HepG2 (cell line): ENCODE data around the gene ADGRB2. TPM values are rescaled to one million over a fixed set of nuclear protein-coding genes. Genes with fewer than 3 reads are reported as not detected.

Source experiments
- ADNP ChIP-seq: sonication (generic); formaldehyde crosslinking; IDR thresholded peaks from 2 replicates; pipeline ENCODE4 v1.4.0; 2020; ENCODE audit warnings: missing genetic modification reagents
- BRF2 ChIP-seq: sonication (generic); formaldehyde crosslinking; IDR thresholded peaks from 2 replicates; pipeline ENCODE4 v1.8.1; 2022; ENCODE audit warnings: mild to moderate bottlenecking, missing genetic modification reagents
- FOSL2 ChIP-seq: sonication (generic); formaldehyde crosslinking; IDR thresholded peaks from 2 replicates; pipeline ENCODE4 v1.4.0; 2020; ENCODE audit warnings: missing genetic modification reagents
- FOXJ3 ChIP-seq: sonication (generic); formaldehyde crosslinking; IDR thresholded peaks from 2 replicates; pipeline ENCODE4 v1.4.0; 2020; ENCODE audit warnings: missing genetic modification reagents, mild to moderate bottlenecking, borderline replicate concordance
- HNF4A ChIP-seq: sonication (generic); formaldehyde crosslinking; IDR thresholded peaks from 2 replicates; pipeline ENCODE4 v1.4.0; 2020; ENCODE audit warnings: missing genetic modification reagents
- HOXA5 ChIP-seq: sonication (generic); formaldehyde crosslinking; IDR thresholded peaks from 2 replicates; pipeline ENCODE4 v1.4.0; 2020; ENCODE audit warnings: missing genetic modification reagents
- HOXA9 ChIP-seq: sonication (generic); formaldehyde crosslinking; IDR thresholded peaks from 2 replicates; pipeline ENCODE4 v1.8.1; 2022; ENCODE audit warnings: missing genetic modification reagents, mild to moderate bottlenecking, moderate library complexity, borderline replicate concordance
- KLF15 ChIP-seq: sonication (generic); formaldehyde crosslinking; IDR thresholded peaks from 2 replicates; pipeline ENCODE4 v1.8.1; 2023; ENCODE audit warnings: borderline replicate concordance, mild to moderate bottlenecking, inconsistent platforms, missing genetic modification reagents, mixed read lengths
- MEIS2 ChIP-seq: sonication (generic); formaldehyde crosslinking; IDR thresholded peaks from 2 replicates; pipeline ENCODE4 v1.9.0; 2021; ENCODE audit warnings: mild to moderate bottlenecking, missing genetic modification reagents
- MTF1 ChIP-seq: sonication (generic); formaldehyde crosslinking; IDR thresholded peaks from 2 replicates; pipeline ENCODE4 v1.5.0; 2020; ENCODE audit warnings: missing genetic modification reagents
- NCOA2 ChIP-seq: sonication (generic); formaldehyde crosslinking; IDR thresholded peaks from 2 replicates; pipeline ENCODE4 v1.8.0; 2022; ENCODE audit warnings: inconsistent platforms
- NR2F6 ChIP-seq, 2 experiments: IDR thresholded peaks; 2 replicates each; pipeline ENCODE4 v1.6.1; 2016; ENCODE audit warnings: antibody characterized with exemption in 1 of 2, mild to moderate bottlenecking in 1 of 2
- PATZ1 ChIP-seq: sonication (generic); formaldehyde crosslinking; IDR thresholded peaks from 2 replicates; pipeline ENCODE4 v1.4.0; 2020; ENCODE audit warnings: missing genetic modification reagents
- RBAK ChIP-seq: sonication (generic); formaldehyde crosslinking; IDR thresholded peaks from 2 replicates; pipeline ENCODE4 v1.5.1; 2020; ENCODE audit warnings: mild to moderate bottlenecking, missing genetic modification reagents
- SETDB1 ChIP-seq: sonication (generic); formaldehyde crosslinking; IDR thresholded peaks from 2 replicates; pipeline ENCODE4 v1.5.1; 2020; ENCODE audit warnings: missing genetic modification reagents, mild to moderate bottlenecking, borderline replicate concordance
- SOX13 ChIP-seq, 3 experiments: fragments of 450-650 bp in 1 of 3; sonication (generic) in 1 of 3; formaldehyde crosslinking in 1 of 3; IDR thresholded peaks in 2 of 3; conservative IDR thresholded peaks in 1 of 3; 2 replicates each; pipeline versions ENCODE4 v1.5.0 to v1.6.1; 2016 to 2020; ENCODE audit warnings: antibody characterized with exemption in 1 of 3, mild to moderate bottlenecking in 1 of 3, missing compliant biosample characterization in 1 of 3, missing genetic modification reagents in 1 of 3, moderate library complexity in 1 of 3
- ZNF136 ChIP-seq: sonication (generic); formaldehyde crosslinking; IDR thresholded peaks from 2 replicates; pipeline ENCODE4 v1.8.1; 2022; ENCODE audit warnings: low read depth, mild to moderate bottlenecking, moderate library complexity, missing genetic modification reagents
- ZNF235 ChIP-seq: sonication (generic); formaldehyde crosslinking; IDR thresholded peaks from 2 replicates; pipeline ENCODE4 v1.8.1; 2023; ENCODE audit warnings: mild to moderate bottlenecking, missing genetic modification reagents, borderline replicate concordance
- ZNF431 ChIP-seq: sonication (generic); formaldehyde crosslinking; IDR thresholded peaks from 2 replicates; pipeline ENCODE4 v1.9.0; 2022; ENCODE audit warnings: missing genetic modification reagents, low read depth, mild to moderate bottlenecking, borderline replicate concordance
- ZNF530 ChIP-seq: sonication (generic); formaldehyde crosslinking; IDR thresholded peaks from 2 replicates; pipeline ENCODE4 v1.5.0; 2020; ENCODE audit warnings: low read depth, mild to moderate bottlenecking, missing genetic modification reagents
- ZNF780A ChIP-seq: sonication (generic); formaldehyde crosslinking; IDR thresholded peaks from 2 replicates; pipeline ENCODE4 v1.8.0; 2022; ENCODE audit warnings: mild to moderate bottlenecking, missing genetic modification reagents, moderate library complexity
- polyA plus RNA-seq, 8 experiments: library from polyadenylated mRNA; depleted of rRNA in 3 of 8; stranded (reverse) in 7 of 8; unstranded in 1 of 8; fragments of >200 nt; fragmentation: Illumina TruSeq in 4 of 8; extraction: Trizol in 4 of 8; gene quantifications; 2 replicates each; pipeline versions ENCODE4 v1.2.1 to v1.2.3, GENCODE V29; 2011 to 2016; ENCODE audit warnings: low read depth in 4 of 8, missing spikeins in 1 of 8, mixed read lengths in 1 of 8; ENCODE audit not compliant: insufficient read depth in 1 of 8
- total RNA-seq, 5 experiments: library from RNA; depleted of rRNA; stranded (reverse); fragments of >200 nt; fragmentation: Illumina TruSeq; extraction: Trizol; gene quantifications; 2 replicates each; pipeline ENCODE4 v1.2.3, GENCODE V29; 2016; ENCODE audit warnings: low read depth in 1 of 5
- TF ChIP-seq, protein P1 (sequence below): sonication (generic); formaldehyde crosslinking; IDR thresholded peaks from 2 replicates; pipeline ENCODE4 v1.8.1; 2023; ENCODE audit warnings: mild to moderate bottlenecking, missing genetic modification reagents, borderline replicate concordance
- TF ChIP-seq, protein P2 (sequence below): sonication (generic); formaldehyde crosslinking; IDR thresholded peaks from 2 replicates; pipeline ENCODE4 v1.9.0; 2021; ENCODE audit warnings: missing genetic modification reagents, mild to moderate bottlenecking, borderline replicate concordance

ADGRB2 gene
- total and polyA plus RNA-seq, 2 of the 13 experiments (the other 11 are each of a cell fraction or from before 2014, with no cell fraction given): 0.03 to 0.09 TPM

- no peak for TF ChIP-seq MTF1 (CRISPR knock-in tag)
- no peak; the same call in 1 of the 2 replicates for TF ChIP-seq KLF15 (CRISPR knock-in tag)
- TF ChIP-seq ZNF780A (CRISPR knock-in tag): no peak
- 0 out of 2 replicates have a peak, but pooled peaks have one; percentile 15 for TF ChIP-seq FOSL2
- TF ChIP-seq SETDB1 (CRISPR knock-in tag): no peak
- TF ChIP-seq ZNF530 (CRISPR knock-in tag): no peak
- TF ChIP-seq ADNP (CRISPR knock-in tag): no peak
- TF ChIP-seq PATZ1 (CRISPR knock-in tag): no peak; the same call in 1 of the 2 replicates
- TF ChIP-seq NR2F6 (IDR thresholded peaks at IDR 0.05): no peak
- TF ChIP-seq NR2F6 (CRISPR knock-in tag; IDR thresholded peaks at IDR 0.05): peak; percentile 25; the same call in 1 of the 2 replicates
- TF ChIP-seq MEIS2 (CRISPR knock-in tag): peak; percentile 71
- no peak for TF ChIP-seq RBAK
- TF ChIP-seq ZNF431 (CRISPR knock-in tag): no peak
- TF ChIP-seq, protein P1, sequence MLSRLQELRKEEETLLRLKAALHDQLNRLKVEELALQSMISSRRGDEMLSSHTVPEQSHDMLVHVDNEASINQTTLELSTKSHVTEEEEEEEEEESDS (CRISPR knock-in tag): no peak
- TF ChIP-seq BRF2 (CRISPR knock-in tag): no peak
- peak; percentile 37; the same call in 1 of the 2 replicates for TF ChIP-seq NCOA2 (CRISPR knock-in tag)
- TF ChIP-seq ZNF136 (CRISPR knock-in tag): peak; percentile 88
- no peak for TF ChIP-seq HOXA9 (CRISPR knock-in tag)
- TF ChIP-seq FOXJ3 (CRISPR knock-in tag): peak; percentile 49; the same call in 1 of the 2 replicates
- TF ChIP-seq ZNF235 (CRISPR knock-in tag): no peak
- peak; percentile 87 for TF ChIP-seq HOXA5
- TF ChIP-seq, protein P2, sequence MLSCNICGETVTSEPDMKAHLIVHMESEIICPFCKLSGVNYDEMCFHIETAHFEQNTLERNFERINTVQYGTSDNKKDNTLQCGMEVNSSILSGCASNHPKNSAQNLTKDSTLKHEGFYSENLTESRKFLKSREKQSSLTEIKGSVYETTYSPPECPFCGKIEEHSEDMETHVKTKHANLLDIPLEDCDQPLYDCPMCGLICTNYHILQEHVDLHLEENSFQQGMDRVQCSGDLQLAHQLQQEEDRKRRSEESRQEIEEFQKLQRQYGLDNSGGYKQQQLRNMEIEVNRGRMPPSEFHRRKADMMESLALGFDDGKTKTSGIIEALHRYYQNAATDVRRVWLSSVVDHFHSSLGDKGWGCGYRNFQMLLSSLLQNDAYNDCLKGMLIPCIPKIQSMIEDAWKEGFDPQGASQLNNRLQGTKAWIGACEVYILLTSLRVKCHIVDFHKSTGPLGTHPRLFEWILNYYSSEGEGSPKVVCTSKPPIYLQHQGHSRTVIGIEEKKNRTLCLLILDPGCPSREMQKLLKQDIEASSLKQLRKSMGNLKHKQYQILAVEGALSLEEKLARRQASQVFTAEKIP (CRISPR knock-in tag): no peak
- peak; percentile 96 for TF ChIP-seq HNF4A (CRISPR knock-in tag)
- no peak for TF ChIP-seq SOX13 (IDR thresholded peaks at IDR 0.05)
- TF ChIP-seq SOX13 (CRISPR knock-in tag; conservative IDR thresholded peaks at IDR 0.05 in 1 of 2, IDR thresholded peaks at IDR 0.05 in 1 of 2): no peak
These were observed 48.9 kb downstream of the ADGRB2 start (continued) for GRCh38 chr1:31715087-31715872.
